Activated effector memory CD4-positive, alpha-beta T cell treated with Interleukin-2 at 50 U/mL for 16 hours (primary cell): ENCODE results near the gene ARMC9.
"Not testable (repeated sequence)": the region's sequence is repeated elsewhere in the genome, so short reads cannot be mapped to it uniquely, and the experiment has no call there.

Source experiments
- DNase-seq: peaks from one replicate; pipeline ENCODE4 v3.0.0-alpha.2; 2020

ARMC9 gene

GRCh38 chr2:231370749-231371429 lies 172.5 kb downstream of the ARMC9 start:
- DNase-seq, result no peak

- no peak for DNase-seq
Measured at GRCh38 chr2:231371430-231372054, 173.1 kb downstream of the ARMC9 start.

GRCh38 chr2:231372326-231372725 lies 173.9 kb downstream of the ARMC9 start:
- DNase-seq, result no peak

GRCh38 chr2:231373184-231373583 lies 174.8 kb downstream of the ARMC9 start:
- DNase-seq, result no peak

- no peak for DNase-seq
Measured at GRCh38 chr2:231373786-231374349, 175.4 kb downstream of the ARMC9 start.

GRCh38 chr2:231374771-231375170 lies 176.3 kb downstream of the ARMC9 start:
- no peak for DNase-seq

- not testable (repeated sequence) for DNase-seq
Measured at GRCh38 chr2:231375994-231376615, 177.7 kb downstream of the ARMC9 start.

- no peak for DNase-seq
Measured at GRCh38 chr2:231376857-231377256, 178.4 kb downstream of the ARMC9 start.

GRCh38 chr2:231378026-231378722 lies 179.7 kb downstream of the ARMC9 start:
- DNase-seq, result no peak

GRCh38 chr2:231379266-231380215 lies 181.1 kb downstream of the ARMC9 start:
- DNase-seq, result no peak

GRCh38 chr2:231380307-231380706 lies 181.9 kb downstream of the ARMC9 start:
- no peak for DNase-seq

- no peak for DNase-seq
Measured at GRCh38 chr2:231380991-231381847, 182.8 kb downstream of the ARMC9 start.

GRCh38 chr2:231382116-231382515 lies 183.7 kb downstream of the ARMC9 start:
- no peak for DNase-seq

- DNase-seq, result no peak
Measured at GRCh38 chr2:231383416-231384108, 185.1 kb downstream of the ARMC9 start.

GRCh38 chr2:231384109-231384435 lies 185.6 kb downstream of the ARMC9 start:
- DNase-seq, result no peak

- DNase-seq, result no peak
Measured at GRCh38 chr2:231384970-231385369, 186.5 kb downstream of the ARMC9 start.

GRCh38 chr2:231385429-231385828 lies 187.0 kb downstream of the ARMC9 start:
- no peak for DNase-seq

- DNase-seq, result no peak
Measured at GRCh38 chr2:231386446-231386845, 188.0 kb downstream of the ARMC9 start.

GRCh38 chr2:231387904-231388724 lies 189.7 kb downstream of the ARMC9 start:
- no peak for DNase-seq
